Umbilical cord (tissue), 2 donors: ENCODE measurements around the gene ZER1. TPM values are rescaled to one million over a fixed set of nuclear protein-coding genes. Genes with fewer than 3 reads are reported as not detected.

Experiments
- DNase-seq: peaks from one replicate; pipeline ENCODE4 v3.0.0-alpha.2; 2015; ENCODE audit warnings: low spot score
- total RNA-seq: library from RNA; depleted of rRNA; stranded (reverse); fragments of >200 nt; gene quantifications from one replicate; pipeline ENCODE4 v1.2.3, GENCODE V29; 2014; ENCODE audit warnings: low replicate concordance; ENCODE audit not compliant: insufficient read depth

ZER1 gene
- total RNA-seq, 1 donor from 2014 or later = 15.4 TPM

DNA sequence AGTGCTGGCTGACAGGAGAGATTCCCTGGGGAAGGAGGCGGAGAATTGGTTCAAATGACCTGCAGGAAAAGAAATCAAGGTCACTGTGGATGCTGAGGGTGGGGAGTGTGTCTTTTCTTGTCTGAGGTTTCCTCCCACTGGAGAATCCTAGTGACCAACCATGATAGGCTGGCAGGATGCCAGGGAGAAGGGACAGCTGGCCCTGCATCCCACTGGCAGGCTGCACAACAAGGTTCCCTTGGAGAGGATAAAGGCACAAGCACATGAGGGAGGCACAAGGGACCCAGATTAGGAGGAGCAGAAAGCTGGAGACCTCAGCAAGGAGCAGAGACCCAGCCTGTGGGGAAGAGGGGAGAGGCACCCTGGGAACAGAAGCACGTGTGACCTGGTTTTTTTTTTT lies 36.4 kb downstream of the ZER1 start:
- no peak for DNase-seq

GRCh38 chr9:128733256-128733655 lies 38.5 kb downstream of the ZER1 start:
- DNase-seq = peak; percentile 79

GRCh38 chr9:128732576-128732975 lies 39.2 kb downstream of the ZER1 start:
- DNase-seq = no peak

DNA sequence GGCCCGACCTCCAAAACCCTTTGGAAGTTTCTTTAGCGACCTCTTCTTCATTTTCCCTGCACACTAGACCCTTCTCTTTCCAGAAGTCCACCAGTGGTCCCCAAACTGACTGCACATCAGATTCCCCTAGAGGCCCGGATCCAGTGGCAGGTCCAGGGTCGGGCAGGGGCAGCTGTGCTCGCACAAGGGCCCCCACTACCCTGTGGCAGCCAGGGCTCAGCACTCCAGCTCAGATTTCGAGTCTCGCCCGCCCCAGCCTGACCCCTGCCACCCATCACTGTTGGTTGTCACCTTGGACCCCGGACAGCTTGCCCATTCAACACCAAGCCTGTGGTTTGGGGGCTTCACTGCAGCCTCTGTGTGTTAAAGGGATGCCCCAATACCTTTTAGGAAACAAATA lies 40.0 kb downstream of the ZER1 start:
- DNase-seq = no peak

- DNase-seq = no peak
Measured at GRCh38 chr9:128731093-128731492, 40.6 kb downstream of the ZER1 start.

GRCh38 chr9:128729766-128730517 lies 41.8 kb downstream of the ZER1 start:
- no peak for DNase-seq

- no peak for DNase-seq
Measured at GRCh38 chr9:128729302-128729701, 42.4 kb downstream of the ZER1 start.

DNA sequence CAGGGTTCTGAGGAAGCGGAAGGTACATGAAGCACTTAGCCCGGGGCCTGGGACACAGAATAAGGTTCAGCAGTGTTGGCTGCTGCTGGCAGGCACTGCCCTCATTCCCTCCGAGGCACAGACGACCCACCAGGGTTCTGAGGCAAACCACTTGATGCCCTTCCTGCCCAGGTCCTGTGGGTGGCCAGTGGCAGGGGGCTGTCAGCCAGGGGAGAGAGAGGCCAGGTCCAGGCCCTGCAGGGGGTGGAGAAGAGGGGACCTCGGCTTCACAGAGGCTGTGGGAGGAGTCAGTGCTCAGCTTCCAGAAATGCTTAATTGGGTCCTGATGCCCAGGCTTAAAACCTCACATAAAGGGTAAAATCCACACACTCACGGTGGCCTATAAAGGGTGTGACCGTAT lies 43.4 kb downstream of the ZER1 start:
- no peak for DNase-seq

GRCh38 chr9:128727640-128728248 lies 44.0 kb downstream of the ZER1 start:
- DNase-seq = no peak

DNA sequence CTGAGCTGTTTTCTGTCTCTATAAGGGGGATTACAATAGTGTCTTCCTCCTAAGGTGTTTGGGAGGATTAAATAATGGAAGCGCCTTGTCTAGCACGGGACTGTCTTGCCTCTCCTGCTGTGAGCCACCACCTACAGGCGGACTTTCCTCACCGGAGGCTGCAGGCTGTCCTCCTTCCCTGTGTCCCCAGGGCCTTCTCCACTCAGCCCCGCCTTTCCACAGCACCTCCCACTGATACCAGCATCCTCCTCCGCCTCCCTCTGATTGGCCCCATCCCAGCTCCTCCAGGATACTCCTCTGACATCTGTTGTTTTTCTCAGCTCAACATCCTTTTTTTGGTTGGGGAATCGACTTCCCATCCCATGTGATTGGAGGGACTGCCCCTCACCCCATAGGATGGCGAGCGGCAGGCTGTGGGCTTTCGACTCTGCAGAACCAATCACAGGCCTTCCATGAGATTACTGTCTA lies 46.9 kb downstream of the ZER1 start:
- DNase-seq = peak; percentile 53

DNA sequence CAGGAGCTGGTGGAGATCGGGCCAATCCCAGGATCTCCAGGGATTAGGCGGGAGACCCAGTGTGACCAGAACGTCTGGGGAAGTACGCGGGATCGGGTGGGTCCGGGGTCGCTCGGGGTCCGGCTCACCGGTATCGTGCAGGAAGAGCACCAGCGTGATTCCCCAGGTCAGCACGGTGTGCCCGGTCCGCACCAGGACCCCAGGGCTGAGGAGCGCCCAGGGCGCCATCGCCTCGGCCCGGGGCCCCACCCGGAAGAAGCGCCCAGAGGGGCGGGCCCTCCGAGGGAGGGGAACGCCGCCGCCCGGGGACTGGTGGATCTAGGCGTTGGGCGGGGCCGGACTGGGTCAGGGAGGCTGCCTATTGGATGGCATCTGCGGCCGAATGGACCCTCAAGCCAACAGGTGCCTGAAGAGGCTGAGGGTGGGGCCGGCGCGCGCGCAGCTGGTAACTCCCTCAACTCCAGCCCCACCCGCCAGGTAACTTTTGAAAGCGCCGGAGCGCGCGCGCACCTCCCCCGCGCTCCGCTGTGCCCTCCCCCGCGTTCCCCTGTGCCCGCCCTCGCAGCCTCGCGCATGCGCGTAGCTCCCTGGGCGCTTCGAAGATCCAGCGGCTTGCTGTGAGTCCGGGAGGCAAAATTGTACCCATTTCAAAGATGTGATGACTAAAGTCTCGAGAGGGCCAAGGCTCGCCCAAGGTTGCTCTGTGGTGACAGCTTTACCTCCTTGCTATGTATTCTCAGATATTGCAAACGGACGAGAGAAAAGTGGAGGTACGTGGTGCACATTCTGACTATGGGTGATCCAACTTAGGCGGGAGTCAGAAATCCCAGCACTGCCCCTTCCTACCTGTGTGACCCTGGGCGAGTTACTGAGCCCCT lies 47.6 kb downstream of the ZER1 start, which contains the start of gene ZDHHC12:
Gene ZDHHC12 (minus strand): TSS at position 262 of the 878 bp plus-strand sequence. CDS start 34 bp downstream, at position 228.
- peak; percentile 95 for DNase-seq

GRCh38 chr9:128723352-128723865 lies 48.3 kb downstream of the ZER1 start:
- DNase-seq = no peak

DNA sequence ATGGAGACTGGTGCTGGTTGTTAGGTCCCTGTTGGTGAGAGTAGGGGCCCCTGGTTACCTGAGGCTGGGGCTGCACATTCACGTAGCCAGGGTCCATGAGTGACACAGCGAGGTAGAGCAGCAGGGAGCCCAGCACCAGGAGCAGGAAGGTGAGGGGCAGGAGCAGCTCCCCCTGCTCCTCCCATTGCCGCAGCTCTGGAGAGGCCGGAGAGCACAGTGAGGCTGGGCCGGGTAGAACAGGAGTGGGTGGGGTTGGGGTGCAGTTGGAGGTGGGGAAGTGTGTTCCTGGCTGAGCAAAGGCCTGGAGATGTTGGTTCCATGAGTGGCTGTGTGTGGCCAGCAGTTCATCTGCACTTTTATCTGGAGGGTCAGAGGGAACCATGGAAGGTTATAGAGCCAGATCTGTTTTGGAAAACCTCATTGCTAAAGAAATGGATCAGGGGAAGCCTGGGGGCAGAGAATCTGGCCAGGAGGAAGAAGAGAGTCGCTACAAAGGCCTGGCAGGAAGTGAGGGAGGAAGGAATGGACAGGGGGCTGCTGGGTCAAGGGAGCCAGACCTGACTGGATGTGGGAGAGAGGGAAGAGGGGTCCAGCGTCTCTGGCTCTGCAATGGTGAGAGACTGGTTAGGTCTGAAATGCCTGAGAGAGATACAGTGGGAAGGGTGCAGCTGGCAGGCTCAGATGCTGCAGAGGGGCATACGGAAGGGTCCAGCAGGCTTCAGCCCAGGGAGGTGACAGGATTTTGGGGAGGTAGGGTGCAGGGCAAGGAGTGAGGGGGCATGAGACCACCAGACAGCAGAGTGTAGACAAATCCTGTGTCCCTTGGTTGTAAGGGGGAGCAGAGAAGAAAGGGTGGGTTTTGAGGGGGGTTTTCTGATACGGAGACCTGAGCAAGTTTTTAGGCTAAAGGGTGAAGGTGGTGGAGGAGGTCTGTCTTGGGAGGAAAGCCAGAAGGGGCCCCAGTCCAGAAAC lies 49.1 kb downstream of the ZER1 start:
- no peak for DNase-seq

GRCh38 chr9:128721487-128722010 lies 50.2 kb downstream of the ZER1 start:
- no peak for DNase-seq

- DNase-seq = no peak
Measured at GRCh38 chr9:128720841-128721486, 50.8 kb downstream of the ZER1 start.

DNA sequence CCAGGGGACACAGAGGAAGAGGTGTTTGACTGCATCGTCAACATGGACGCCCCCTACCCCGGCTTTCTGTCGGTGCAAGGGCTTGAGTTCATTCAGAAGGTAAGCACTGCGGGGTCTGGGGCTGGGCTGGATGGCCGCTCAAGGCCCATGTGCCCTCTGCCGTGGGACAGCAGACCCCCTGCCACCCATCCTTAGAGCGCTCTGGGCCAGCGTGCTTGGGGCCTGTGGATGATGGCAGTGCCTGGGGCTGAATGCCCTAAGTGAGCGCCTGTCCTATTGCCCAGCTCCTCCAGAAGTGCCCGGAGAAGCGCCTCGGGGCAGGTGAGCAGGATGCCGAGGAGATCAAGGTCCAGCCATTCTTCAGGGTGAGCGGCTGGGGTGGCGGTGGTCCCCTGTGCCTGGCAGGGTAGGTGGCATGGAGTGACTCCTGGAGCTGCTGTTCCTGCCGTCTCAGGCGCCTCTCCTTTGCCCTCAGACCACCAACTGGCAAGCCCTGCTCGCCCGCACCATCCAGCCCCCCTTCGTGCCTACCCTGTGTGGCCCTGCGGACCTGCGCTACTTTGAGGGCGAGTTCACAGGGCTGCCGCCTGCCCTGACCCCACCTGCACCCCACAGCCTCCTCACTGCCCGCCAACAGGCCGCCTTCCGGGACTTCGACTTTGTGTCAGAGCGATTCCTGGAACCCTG lies 51.7 kb downstream of the ZER1 start:
- no peak for DNase-seq

- no peak for DNase-seq
Measured at GRCh38 chr9:128718475-128718874, 53.3 kb downstream of the ZER1 start.

DNA sequence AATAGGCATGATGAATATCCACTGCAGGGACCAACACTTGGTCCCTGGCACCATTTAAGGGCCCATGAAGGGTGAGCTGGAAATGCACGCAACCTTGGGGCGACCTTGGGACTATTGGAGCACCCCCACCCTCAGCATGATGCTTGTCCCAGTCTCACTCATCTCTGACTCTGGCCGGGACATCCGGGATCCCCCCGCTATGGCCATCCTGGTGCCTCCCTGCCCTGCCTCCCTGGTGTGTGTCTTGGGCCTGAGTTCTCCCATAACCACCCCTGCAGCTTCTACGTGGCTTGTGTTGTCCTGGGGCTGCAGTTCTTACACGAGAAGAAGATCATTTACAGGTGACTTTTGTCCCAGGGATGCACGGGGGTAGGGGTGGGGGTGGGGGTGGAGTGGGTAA lies 53.7 kb downstream of the ZER1 start:
- no peak for DNase-seq

DNA sequence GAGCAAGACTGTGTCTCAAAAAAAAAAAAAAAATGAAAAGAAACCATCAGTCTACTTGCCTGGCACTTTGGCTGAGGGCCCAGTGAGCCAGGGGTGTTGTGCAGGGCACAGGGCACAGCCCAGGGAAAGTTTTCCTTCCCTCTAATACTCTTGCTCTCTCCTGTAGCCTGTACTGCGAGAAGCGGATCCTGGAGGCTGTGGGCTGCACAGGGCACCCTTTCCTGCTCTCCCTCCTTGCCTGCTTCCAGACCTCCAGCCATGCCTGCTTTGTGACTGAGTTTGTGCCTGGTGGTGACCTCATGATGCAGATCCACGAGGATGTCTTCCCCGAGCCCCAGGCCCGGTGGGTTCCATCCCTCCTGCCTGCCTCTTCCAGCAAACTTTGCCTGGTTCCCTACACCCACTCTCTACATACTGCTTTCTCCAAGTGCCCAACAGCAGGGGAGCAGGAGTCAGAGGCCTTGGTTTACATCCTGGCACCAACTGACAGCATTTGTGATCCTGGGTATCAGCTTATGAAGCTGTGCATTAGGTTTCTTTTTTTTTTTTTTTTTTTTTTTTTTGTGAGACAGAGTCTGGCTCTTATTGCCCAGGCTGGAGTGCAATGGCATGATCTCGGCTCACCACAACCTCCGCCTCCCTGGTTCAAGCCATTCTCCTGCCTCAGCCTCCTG lies 55.0 kb downstream of the ZER1 start:
- no peak for DNase-seq
